HepG2 (cell line): ENCODE data around the gene CLNS1A. TPM values are rescaled to one million over a fixed set of nuclear protein-coding genes. Genes with fewer than 3 reads are reported as not detected.

Source experiments
- ATF1 ChIP-seq: IDR thresholded peaks from 2 replicates; pipeline ENCODE4 v1.6.1; 2016; ENCODE audit warnings: mild to moderate bottlenecking, control low read depth
- DMAP1 ChIP-seq: IDR thresholded peaks from 2 replicates; pipeline ENCODE4 v1.6.1; 2016
- ELF4 ChIP-seq: sonication (generic); formaldehyde crosslinking; IDR thresholded peaks from 2 replicates; pipeline ENCODE4 v1.5.0; 2020; ENCODE audit warnings: missing genetic modification reagents, mild to moderate bottlenecking, moderate library complexity, borderline replicate concordance
- FOXK2 ChIP-seq: fragments of 450-650 bp; IDR thresholded peaks from 2 replicates; pipeline ENCODE4 v1.6.1; 2016
- MLLT10 ChIP-seq: sonication (generic); formaldehyde crosslinking; IDR thresholded peaks from 2 replicates; pipeline ENCODE4 v1.4.0; 2020; ENCODE audit warnings: missing genetic modification reagents
- NFKB2 ChIP-seq: sonication (generic); formaldehyde crosslinking; IDR thresholded peaks from 2 replicates; pipeline ENCODE4 v1.4.0; 2020; ENCODE audit warnings: missing genetic modification reagents, borderline replicate concordance
- NR2C2 ChIP-seq: sonication (generic); formaldehyde crosslinking; IDR thresholded peaks from 2 replicates; pipeline ENCODE4 v1.4.0; 2020; ENCODE audit warnings: missing genetic modification reagents, mild to moderate bottlenecking, moderate library complexity, borderline replicate concordance
- NRL ChIP-seq: sonication (generic); formaldehyde crosslinking; IDR thresholded peaks from 2 replicates; pipeline ENCODE4 v1.5.0; 2020; ENCODE audit warnings: missing genetic modification reagents, mild to moderate bottlenecking, moderate library complexity, borderline replicate concordance
- SIX1 ChIP-seq: sonication (generic); formaldehyde crosslinking; IDR thresholded peaks from 2 replicates; pipeline ENCODE4 v1.4.0; 2020; ENCODE audit warnings: missing genetic modification reagents, borderline replicate concordance
- TBX3 ChIP-seq: fragments of 450-650 bp; IDR thresholded peaks from 2 replicates; pipeline ENCODE4 v1.6.1; 2017; ENCODE audit warnings: antibody characterized with exemption, mild to moderate bottlenecking, inconsistent platforms, borderline replicate concordance
- ZFP36L1 ChIP-seq: sonication (generic); formaldehyde crosslinking; IDR thresholded peaks from 2 replicates; pipeline ENCODE4 v1.8.0; 2022; ENCODE audit warnings: mild to moderate bottlenecking, missing genetic modification reagents, moderate library complexity
- ZFP62 ChIP-seq: sonication (generic); formaldehyde crosslinking; IDR thresholded peaks from 2 replicates; pipeline ENCODE4 v1.4.0; 2020; ENCODE audit warnings: missing genetic modification reagents
- ZFYVE20 ChIP-seq: sonication (generic); formaldehyde crosslinking; IDR thresholded peaks from 2 replicates; pipeline ENCODE4 v1.8.0; 2023; ENCODE audit warnings: low read depth, mild to moderate bottlenecking, moderate library complexity, missing genetic modification reagents, borderline replicate concordance
- ZMYM3 ChIP-seq: sonication (generic); formaldehyde crosslinking; IDR thresholded peaks from 2 replicates; pipeline ENCODE4 v1.5.1; 2020; ENCODE audit warnings: mild to moderate bottlenecking, missing genetic modification reagents
- ZNF563 ChIP-seq: sonication (generic); formaldehyde crosslinking; IDR thresholded peaks from 2 replicates; pipeline ENCODE4 v1.8.0; 2022; ENCODE audit warnings: mild to moderate bottlenecking, moderate library complexity, missing genetic modification reagents
- ZNF589 ChIP-seq: sonication (generic); formaldehyde crosslinking; conservative IDR thresholded peaks from 2 replicates; pipeline ENCODE4 v1.8.0; 2022; ENCODE audit warnings: mild to moderate bottlenecking, moderate library complexity, missing genetic modification reagents
- ZNF746 ChIP-seq: sonication (generic); formaldehyde crosslinking; IDR thresholded peaks from 2 replicates; pipeline ENCODE4 v1.8.0; 2022; ENCODE audit warnings: mild to moderate bottlenecking, missing genetic modification reagents
- ZNF780A ChIP-seq: sonication (generic); formaldehyde crosslinking; IDR thresholded peaks from 2 replicates; pipeline ENCODE4 v1.8.0; 2022; ENCODE audit warnings: mild to moderate bottlenecking, missing genetic modification reagents, moderate library complexity
- ZNF781 ChIP-seq: sonication (generic); formaldehyde crosslinking; IDR thresholded peaks from 2 replicates; pipeline ENCODE4 v1.5.1; 2020; ENCODE audit warnings: borderline replicate concordance, mild to moderate bottlenecking, missing genetic modification reagents; ENCODE audit errors: not compliant biosample characterization
- ZNF790 ChIP-seq: sonication (generic); formaldehyde crosslinking; IDR thresholded peaks from 2 replicates; pipeline ENCODE4 v1.8.0; 2022; ENCODE audit warnings: missing genetic modification reagents, mild to moderate bottlenecking, borderline replicate concordance
- ZNF83 ChIP-seq: sonication (generic); formaldehyde crosslinking; IDR thresholded peaks from 2 replicates; pipeline ENCODE4 v1.4.0; 2020; ENCODE audit warnings: missing genetic modification reagents, mild to moderate bottlenecking, borderline replicate concordance
- polyA plus RNA-seq, 8 experiments: library from polyadenylated mRNA; depleted of rRNA in 3 of 8; stranded (reverse) in 7 of 8; unstranded in 1 of 8; fragments of >200 nt; fragmentation: Illumina TruSeq in 4 of 8; extraction: Trizol in 4 of 8; gene quantifications; 2 replicates each; pipeline versions ENCODE4 v1.2.1 to v1.2.3, GENCODE V29; 2011 to 2016; ENCODE audit warnings: low read depth in 4 of 8, missing spikeins in 1 of 8, mixed read lengths in 1 of 8; ENCODE audit not compliant: insufficient read depth in 1 of 8
- total RNA-seq, 5 experiments: library from RNA; depleted of rRNA; stranded (reverse); fragments of >200 nt; fragmentation: Illumina TruSeq; extraction: Trizol; gene quantifications; 2 replicates each; pipeline ENCODE4 v1.2.3, GENCODE V29; 2016; ENCODE audit warnings: low read depth in 1 of 5
- TF ChIP-seq, protein P1 (sequence below): sonication (generic); formaldehyde crosslinking; IDR thresholded peaks from 2 replicates; pipeline ENCODE4 v1.4.0; 2020; ENCODE audit warnings: missing genetic modification reagents
- TF ChIP-seq, protein P2 (sequence below): IDR thresholded peaks from 2 replicates; pipeline ENCODE4 v1.6.1; 2016; ENCODE audit warnings: missing compliant biosample characterization, missing genetic modification reagents, borderline replicate concordance
- TF ChIP-seq, protein P3 (sequence below): sonication (generic); formaldehyde crosslinking; IDR thresholded peaks from 2 replicates; pipeline ENCODE4 v1.4.0; 2020; ENCODE audit warnings: mild to moderate bottlenecking, low read depth, missing genetic modification reagents

CLNS1A gene
- total and polyA plus RNA-seq, 2 of the 13 experiments (the other 11 are each of a cell fraction or from before 2014, with no cell fraction given) = 158 to 219 TPM

DNA sequence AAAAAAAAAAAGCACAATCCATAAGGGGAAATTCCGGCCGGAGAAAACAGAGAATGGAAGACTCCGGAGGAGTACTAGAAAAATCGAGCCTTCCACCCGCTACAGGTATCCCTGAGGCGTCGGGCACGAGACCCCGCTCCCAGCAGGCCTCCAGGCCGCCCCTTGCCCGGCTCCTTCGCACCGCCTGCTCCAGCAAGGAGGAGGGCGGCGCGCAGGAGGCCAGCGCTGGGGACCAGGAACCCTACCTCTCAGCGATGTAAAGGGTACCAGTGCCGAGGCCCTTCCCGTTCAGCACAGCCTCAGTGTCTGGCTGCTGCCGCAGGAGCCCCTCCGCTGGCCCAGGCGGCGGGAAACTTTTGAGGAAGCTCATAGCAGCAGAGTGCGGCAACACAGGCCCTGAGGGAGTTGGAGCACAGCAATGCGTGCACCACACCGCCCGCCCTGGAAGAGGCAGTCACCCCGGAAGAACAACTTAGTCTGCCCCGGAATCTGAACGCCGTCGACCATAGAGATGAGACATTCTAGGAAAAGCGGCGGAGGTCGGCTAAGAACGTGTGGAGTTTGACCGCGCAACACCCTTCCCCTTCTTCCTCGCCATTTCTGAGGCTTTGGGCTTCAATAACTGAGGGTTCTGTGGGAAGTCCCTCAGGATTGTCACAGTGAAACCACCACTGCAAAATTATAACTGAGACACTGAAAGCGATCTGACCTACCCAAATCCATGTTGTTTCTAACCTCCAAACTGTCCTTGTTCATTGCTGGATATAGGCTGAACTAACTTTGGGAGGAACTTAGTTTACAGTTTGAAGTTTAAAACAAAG lies at the start of gene CLNS1A (continued):
- TF ChIP-seq ATF1 (CRISPR knock-in tag) (0 out of 2 replicates have a peak, but pooled peaks have one; percentile 32), ELF4 (peak; percentile 88), ZNF563 (peak; percentile 83), ZNF83 (CRISPR knock-in tag) (no peak), NRL (CRISPR knock-in tag) (peak; percentile 91), ZNF589 (CRISPR knock-in tag) (0 out of 2 replicates have a peak, but pooled peaks have one; percentile 10), MLLT10 (CRISPR knock-in tag) (0 out of 2 replicates have a peak, but pooled peaks have one; percentile 72), SIX1 (peak; percentile 47; the same call in 1 of the 2 replicates), ZFYVE20 (CRISPR knock-in tag) (no peak), NFKB2 (peak; percentile 93), ZNF781 (CRISPR knock-in tag) (peak; percentile 86), ZNF790 (CRISPR knock-in tag) (no peak), NR2C2 (CRISPR knock-in tag) (peak; percentile 100), ZNF780A (CRISPR knock-in tag) (0 out of 2 replicates have a peak, but pooled peaks have one; percentile 40), ZFP62 (CRISPR knock-in tag) (no peak), ZNF746 (peak; percentile 80), ZFP36L1 (CRISPR knock-in tag) (peak; percentile 69; the same call in 1 of the 2 replicates), TBX3 (no peak), FOXK2 (peak; percentile 44; the same call in 1 of the 2 replicates), ZMYM3 (CRISPR knock-in tag) (peak; percentile 65; the same call in 1 of the 2 replicates), DMAP1 (CRISPR knock-in tag) (peak; percentile 96)
- TF ChIP-seq, protein P1, sequence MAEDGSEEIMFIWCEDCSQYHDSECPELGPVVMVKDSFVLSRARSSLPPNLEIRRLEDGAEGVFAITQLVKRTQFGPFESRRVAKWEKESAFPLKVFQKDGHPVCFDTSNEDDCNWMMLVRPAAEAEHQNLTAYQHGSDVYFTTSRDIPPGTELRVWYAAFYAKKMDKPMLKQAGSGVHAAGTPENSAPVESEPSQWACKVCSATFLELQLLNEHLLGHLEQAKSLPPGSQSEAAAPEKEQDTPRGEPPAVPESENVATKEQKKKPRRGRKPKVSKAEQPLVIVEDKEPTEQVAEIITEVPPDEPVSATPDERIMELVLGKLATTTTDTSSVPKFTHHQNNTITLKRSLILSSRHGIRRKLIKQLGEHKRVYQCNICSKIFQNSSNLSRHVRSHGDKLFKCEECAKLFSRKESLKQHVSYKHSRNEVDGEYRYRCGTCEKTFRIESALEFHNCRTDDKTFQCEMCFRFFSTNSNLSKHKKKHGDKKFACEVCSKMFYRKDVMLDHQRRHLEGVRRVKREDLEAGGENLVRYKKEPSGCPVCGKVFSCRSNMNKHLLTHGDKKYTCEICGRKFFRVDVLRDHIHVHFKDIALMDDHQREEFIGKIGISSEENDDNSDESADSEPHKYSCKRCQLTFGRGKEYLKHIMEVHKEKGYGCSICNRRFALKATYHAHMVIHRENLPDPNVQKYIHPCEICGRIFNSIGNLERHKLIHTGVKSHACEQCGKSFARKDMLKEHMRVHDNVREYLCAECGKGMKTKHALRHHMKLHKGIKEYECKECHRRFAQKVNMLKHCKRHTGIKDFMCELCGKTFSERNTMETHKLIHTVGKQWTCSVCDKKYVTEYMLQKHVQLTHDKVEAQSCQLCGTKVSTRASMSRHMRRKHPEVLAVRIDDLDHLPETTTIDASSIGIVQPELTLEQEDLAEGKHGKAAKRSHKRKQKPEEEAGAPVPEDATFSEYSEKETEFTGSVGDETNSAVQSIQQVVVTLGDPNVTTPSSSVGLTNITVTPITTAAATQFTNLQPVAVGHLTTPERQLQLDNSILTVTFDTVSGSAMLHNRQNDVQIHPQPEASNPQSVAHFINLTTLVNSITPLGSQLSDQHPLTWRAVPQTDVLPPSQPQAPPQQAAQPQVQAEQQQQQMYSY (CRISPR knock-in tag) = 0 out of 2 replicates have a peak, but pooled peaks have one; percentile 21
- TF ChIP-seq, protein P2, sequence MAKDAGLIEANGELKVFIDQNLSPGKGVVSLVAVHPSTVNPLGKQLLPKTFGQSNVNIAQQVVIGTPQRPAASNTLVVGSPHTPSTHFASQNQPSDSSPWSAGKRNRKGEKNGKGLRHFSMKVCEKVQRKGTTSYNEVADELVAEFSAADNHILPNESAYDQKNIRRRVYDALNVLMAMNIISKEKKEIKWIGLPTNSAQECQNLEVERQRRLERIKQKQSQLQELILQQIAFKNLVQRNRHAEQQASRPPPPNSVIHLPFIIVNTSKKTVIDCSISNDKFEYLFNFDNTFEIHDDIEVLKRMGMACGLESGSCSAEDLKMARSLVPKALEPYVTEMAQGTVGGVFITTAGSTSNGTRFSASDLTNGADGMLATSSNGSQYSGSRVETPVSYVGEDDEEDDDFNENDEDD = peak; percentile 81; the same call in 1 of the 2 replicates
- TF ChIP-seq, protein P3, sequence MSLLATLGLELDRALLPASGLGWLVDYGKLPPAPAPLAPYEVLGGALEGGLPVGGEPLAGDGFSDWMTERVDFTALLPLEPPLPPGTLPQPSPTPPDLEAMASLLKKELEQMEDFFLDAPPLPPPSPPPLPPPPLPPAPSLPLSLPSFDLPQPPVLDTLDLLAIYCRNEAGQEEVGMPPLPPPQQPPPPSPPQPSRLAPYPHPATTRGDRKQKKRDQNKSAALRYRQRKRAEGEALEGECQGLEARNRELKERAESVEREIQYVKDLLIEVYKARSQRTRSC (CRISPR knock-in tag) = peak; percentile 75; the same call in 1 of the 2 replicates
